Stimulated activated CD4-positive, alpha-beta T cell treated with anti-CD3 and anti-CD28 coated beads, Interleukin-15, amount 100 ng/mL, for 1 hour (primary cell): ENCODE results near the gene VSIG10L2.
"Not testable (repeated sequence)": the region's sequence is repeated elsewhere in the genome, so short reads cannot be mapped to it uniquely, and the experiment has no call there.

ENCODE experiments used
- DNase-seq, 2 donors: peaks; one replicate each; pipeline ENCODE4 v3.0.0-alpha.2; 2020; ENCODE audit warnings: low read depth in 1 of 2, low spot score in 1 of 2

Gene VSIG10L2

GRCh38 chr11:125959511-125959910 lies 13.7 kb downstream of the VSIG10L2 start:
- DNase-seq: no peak

- no peak for DNase-seq
Measured at GRCh38 chr11:125959931-125960330, 14.1 kb downstream of the VSIG10L2 start.

- no peak for DNase-seq
Measured at GRCh38 chr11:125960771-125961170, 14.9 kb downstream of the VSIG10L2 start.

- DNase-seq: no peak
Measured at GRCh38 chr11:125967515-125967914, 21.7 kb downstream of the VSIG10L2 start.

- DNase-seq: no peak
Measured at GRCh38 chr11:125968354-125968753, 22.5 kb downstream of the VSIG10L2 start.

GRCh38 chr11:125971618-125972017 lies 25.8 kb downstream of the VSIG10L2 start:
- DNase-seq: no peak

GRCh38 chr11:125974284-125974683 lies 28.4 kb downstream of the VSIG10L2 start:
- DNase-seq: no peak

GRCh38 chr11:125975634-125976033 lies 29.8 kb downstream of the VSIG10L2 start:
- no peak for DNase-seq

- no peak for DNase-seq
Measured at GRCh38 chr11:125976156-125976555, 30.3 kb downstream of the VSIG10L2 start.

GRCh38 chr11:125977333-125977732 lies 31.5 kb downstream of the VSIG10L2 start:
- DNase-seq: no peak

GRCh38 chr11:125978181-125978716 lies 32.4 kb downstream of the VSIG10L2 start:
- no peak for DNase-seq

- no peak for DNase-seq
Measured at GRCh38 chr11:125978778-125979407, 33.0 kb downstream of the VSIG10L2 start.

GRCh38 chr11:125979511-125979910 lies 33.7 kb downstream of the VSIG10L2 start:
- no peak for DNase-seq

- no peak for DNase-seq
Measured at GRCh38 chr11:125980436-125980835, 34.6 kb downstream of the VSIG10L2 start.

- no peak for DNase-seq
Measured at GRCh38 chr11:125982348-125982730, 36.5 kb downstream of the VSIG10L2 start.

GRCh38 chr11:125985956-125986355 lies 40.1 kb downstream of the VSIG10L2 start:
- not testable (repeated sequence) for DNase-seq

- no peak for DNase-seq
Measured at GRCh38 chr11:125987066-125987641, 41.3 kb downstream of the VSIG10L2 start.

GRCh38 chr11:125990244-125990643 lies 44.4 kb downstream of the VSIG10L2 start:
- DNase-seq: no peak

GRCh38 chr11:125992893-125993292 lies 47.0 kb downstream of the VSIG10L2 start:
- no peak for DNase-seq

GRCh38 chr11:125994509-125994908 lies 48.7 kb downstream of the VSIG10L2 start:
- DNase-seq: no peak

GRCh38 chr11:125995313-125995712 lies 49.5 kb downstream of the VSIG10L2 start:
- DNase-seq: peak in 1 of 2 donors; percentile 26

GRCh38 chr11:125998267-125998666 lies 52.4 kb downstream of the VSIG10L2 start:
- DNase-seq: no peak
